Measurements from ENCODE around the gene NCLN. TPM values are rescaled to one million over a fixed set of nuclear protein-coding genes. Genes with fewer than 3 reads are reported as not detected.

The NCLN gene
- total and polyA plus RNA-seq, 9 of the 15 experiments (the other 6 are each of a cell fraction or from before 2014, with no cell fraction given) = 3.8 to 126 (median 39.6) TPM

DNA sequence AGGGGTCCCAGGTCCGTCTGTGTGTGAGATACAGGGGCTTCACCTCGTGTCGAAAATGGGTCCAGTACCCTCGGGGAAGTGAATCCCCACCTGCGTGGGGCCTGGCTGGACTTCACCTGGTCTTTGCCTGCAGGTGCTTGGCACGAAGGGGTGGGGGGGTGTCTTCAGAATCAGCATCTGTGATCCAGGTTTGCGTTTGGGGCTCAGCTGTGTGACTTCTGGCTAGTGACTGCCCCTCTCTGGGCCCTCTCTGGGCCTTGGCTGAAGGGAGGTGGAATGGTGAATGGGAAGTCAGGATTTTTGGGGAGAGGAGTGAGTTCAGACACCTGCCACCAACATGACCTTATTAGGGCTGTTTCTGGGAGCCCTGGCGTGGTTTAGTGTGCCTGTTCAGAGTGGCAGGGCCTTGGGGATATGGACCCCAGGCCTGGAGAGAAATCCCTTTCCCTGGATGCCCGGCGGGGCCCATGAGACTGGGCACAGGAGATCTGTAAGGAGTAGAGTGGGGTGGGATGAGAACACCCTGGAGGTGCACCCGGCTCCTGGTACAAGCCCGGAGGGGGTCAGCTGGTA lies 41.4 kb downstream of the NCLN start (continued):
- TF ChIP-seq, protein P1, sequence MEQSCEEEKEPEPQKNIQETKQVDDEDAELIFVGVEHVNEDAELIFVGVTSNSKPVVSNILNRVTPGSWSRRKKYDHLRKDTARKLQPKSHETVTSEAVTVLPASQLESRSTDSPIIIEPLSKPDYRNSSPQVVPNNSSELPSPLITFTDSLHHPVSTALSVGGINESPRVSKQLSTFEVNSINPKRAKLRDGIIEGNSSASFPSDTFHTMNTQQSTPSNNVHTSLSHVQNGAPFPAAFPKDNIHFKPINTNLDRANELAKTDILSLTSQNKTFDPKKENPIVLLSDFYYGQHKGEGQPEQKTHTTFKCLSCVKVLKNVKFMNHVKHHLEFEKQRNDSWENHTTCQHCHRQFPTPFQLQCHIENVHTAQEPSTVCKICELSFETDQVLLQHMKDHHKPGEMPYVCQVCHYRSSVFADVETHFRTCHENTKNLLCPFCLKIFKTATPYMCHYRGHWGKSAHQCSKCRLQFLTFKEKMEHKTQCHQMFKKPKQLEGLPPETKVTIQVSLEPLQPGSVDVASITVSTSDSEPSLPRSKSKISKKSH (CRISPR knock-in tag; IDR thresholded peaks at IDR 0.05) = no peak
- TF ChIP-seq, protein P2, sequence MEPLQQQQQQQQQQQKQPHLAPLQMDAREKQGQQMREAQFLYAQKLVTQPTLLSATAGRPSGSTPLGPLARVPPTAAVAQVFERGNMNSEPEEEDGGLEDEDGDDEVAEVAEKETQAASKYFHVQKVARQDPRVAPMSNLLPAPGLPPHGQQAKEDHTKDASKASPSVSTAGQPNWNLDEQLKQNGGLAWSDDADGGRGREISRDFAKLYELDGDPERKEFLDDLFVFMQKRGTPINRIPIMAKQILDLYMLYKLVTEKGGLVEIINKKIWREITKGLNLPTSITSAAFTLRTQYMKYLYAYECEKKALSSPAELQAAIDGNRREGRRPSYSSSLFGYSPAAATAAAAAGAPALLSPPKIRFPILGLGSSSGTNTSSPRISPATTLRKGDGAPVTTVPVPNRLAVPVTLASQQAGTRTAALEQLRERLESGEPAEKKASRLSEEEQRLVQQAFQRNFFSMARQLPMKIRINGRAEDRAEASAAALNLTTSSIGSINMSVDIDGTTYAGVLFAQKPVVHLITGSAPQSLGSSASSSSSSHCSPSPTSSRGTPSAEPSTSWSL (CRISPR knock-in tag; IDR thresholded peaks at IDR 0.05; ENCODE audit: borderline replicate concordance) = no peak
- TF ChIP-seq ZFP30 (CRISPR knock-in tag; IDR thresholded peaks at IDR 0.05; ENCODE audit: borderline replicate concordance) = no peak
- TF ChIP-seq, protein P3, sequence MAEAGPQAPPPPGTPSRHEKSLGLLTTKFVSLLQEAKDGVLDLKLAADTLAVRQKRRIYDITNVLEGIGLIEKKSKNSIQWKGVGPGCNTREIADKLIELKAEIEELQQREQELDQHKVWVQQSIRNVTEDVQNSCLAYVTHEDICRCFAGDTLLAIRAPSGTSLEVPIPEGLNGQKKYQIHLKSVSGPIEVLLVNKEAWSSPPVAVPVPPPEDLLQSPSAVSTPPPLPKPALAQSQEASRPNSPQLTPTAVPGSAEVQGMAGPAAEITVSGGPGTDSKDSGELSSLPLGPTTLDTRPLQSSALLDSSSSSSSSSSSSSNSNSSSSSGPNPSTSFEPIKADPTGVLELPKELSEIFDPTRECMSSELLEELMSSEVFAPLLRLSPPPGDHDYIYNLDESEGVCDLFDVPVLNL (CRISPR knock-in tag; IDR thresholded peaks at IDR 0.05; ENCODE audit: low read depth) = no peak
- TF ChIP-seq FOXJ3 (CRISPR knock-in tag; IDR thresholded peaks at IDR 0.05) = no peak
- TF ChIP-seq NR2C2 (CRISPR knock-in tag; IDR thresholded peaks at IDR 0.05) = no peak
- no peak for TF ChIP-seq NR2C2 (tag; IDR thresholded peaks at IDR 0.05)
- TF ChIP-seq, protein P4, sequence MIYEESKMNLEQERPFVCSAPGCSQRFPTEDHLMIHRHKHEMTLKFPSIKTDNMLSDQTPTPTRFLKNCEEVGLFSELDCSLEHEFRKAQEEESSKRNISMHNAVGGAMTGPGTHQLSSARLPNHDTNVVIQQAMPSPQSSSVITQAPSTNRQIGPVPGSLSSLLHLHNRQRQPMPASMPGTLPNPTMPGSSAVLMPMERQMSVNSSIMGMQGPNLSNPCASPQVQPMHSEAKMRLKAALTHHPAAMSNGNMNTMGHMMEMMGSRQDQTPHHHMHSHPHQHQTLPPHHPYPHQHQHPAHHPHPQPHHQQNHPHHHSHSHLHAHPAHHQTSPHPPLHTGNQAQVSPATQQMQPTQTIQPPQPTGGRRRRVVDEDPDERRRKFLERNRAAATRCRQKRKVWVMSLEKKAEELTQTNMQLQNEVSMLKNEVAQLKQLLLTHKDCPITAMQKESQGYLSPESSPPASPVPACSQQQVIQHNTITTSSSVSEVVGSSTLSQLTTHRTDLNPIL (CRISPR knock-in tag; IDR thresholded peaks at IDR 0.05) = no peak
- no peak for TF ChIP-seq CXXC5 (CRISPR knock-in tag; IDR thresholded peaks at IDR 0.05)
- no peak for TF ChIP-seq HDAC6 (IDR thresholded peaks at IDR 0.05; ENCODE audit: low read depth, low read length)
- TF ChIP-seq, protein P5, sequence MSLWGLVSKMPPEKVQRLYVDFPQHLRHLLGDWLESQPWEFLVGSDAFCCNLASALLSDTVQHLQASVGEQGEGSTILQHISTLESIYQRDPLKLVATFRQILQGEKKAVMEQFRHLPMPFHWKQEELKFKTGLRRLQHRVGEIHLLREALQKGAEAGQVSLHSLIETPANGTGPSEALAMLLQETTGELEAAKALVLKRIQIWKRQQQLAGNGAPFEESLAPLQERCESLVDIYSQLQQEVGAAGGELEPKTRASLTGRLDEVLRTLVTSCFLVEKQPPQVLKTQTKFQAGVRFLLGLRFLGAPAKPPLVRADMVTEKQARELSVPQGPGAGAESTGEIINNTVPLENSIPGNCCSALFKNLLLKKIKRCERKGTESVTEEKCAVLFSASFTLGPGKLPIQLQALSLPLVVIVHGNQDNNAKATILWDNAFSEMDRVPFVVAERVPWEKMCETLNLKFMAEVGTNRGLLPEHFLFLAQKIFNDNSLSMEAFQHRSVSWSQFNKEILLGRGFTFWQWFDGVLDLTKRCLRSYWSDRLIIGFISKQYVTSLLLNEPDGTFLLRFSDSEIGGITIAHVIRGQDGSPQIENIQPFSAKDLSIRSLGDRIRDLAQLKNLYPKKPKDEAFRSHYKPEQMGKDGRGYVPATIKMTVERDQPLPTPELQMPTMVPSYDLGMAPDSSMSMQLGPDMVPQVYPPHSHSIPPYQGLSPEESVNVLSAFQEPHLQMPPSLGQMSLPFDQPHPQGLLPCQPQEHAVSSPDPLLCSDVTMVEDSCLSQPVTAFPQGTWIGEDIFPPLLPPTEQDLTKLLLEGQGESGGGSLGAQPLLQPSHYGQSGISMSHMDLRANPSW (CRISPR knock-in tag; IDR thresholded peaks at IDR 0.05) = no peak
